Endothelial cell of umbilical vein (primary cell): ENCODE data around the gene RPL10A.

ENCODE experiments used
- CTCF ChIP-seq, 2 donors: IDR thresholded peaks; 1 replicate in 1 of 2; 2 replicates in 1 of 2; pipeline ENCODE4 v1.5.1; 2011; ENCODE audit warnings: low read length in 2 of 2, mild to moderate bottlenecking in 2 of 2, moderate library complexity in 2 of 2, control low read depth in 1 of 2, inconsistent platforms in 1 of 2, low read depth in 1 of 2; ENCODE audit not compliant: insufficient read depth in 1 of 2; ENCODE audit errors: extremely low read depth in 1 of 2
- EZH2 ChIP-seq: IDR thresholded peaks from 2 replicates; pipeline ENCODE4 v1.6.1; 2012; ENCODE audit warnings: borderline replicate concordance, low read depth, mild to moderate bottlenecking, moderate library complexity, low read length, inconsistent platforms; ENCODE audit not compliant: severe bottlenecking
- FOS ChIP-seq: IDR thresholded peaks from 2 replicates; pipeline ENCODE4 v1.6.1; 2011; ENCODE audit warnings: mild to moderate bottlenecking, low read length, moderate library complexity, borderline replicate concordance; ENCODE audit not compliant: insufficient read depth
- GATA2 ChIP-seq: IDR thresholded peaks from 2 replicates; pipeline ENCODE4 v1.7.0; 2011; ENCODE audit warnings: low read depth, mild to moderate bottlenecking, moderate library complexity, mixed read lengths, low read length; ENCODE audit not compliant: insufficient read length, insufficient read depth
- JUN ChIP-seq: IDR thresholded peaks from 2 replicates; pipeline ENCODE4 v1.6.1; 2011; ENCODE audit warnings: borderline replicate concordance, low read depth; ENCODE audit not compliant: insufficient read length, insufficient read depth
- MAX ChIP-seq: IDR thresholded peaks from 2 replicates; pipeline ENCODE4 v1.6.1; 2011; ENCODE audit not compliant: insufficient read depth, insufficient read length
- MYC ChIP-seq: IDR thresholded peaks from one replicate; pipeline ENCODE4 v1.6.1; 2011; ENCODE audit warnings: mild to moderate bottlenecking, low read depth, low read length
- POLR2A ChIP-seq: IDR thresholded peaks from 2 replicates; pipeline ENCODE4 v1.6.1; 2012; ENCODE audit warnings: low read depth, mild to moderate bottlenecking, control low read depth, low read length
- POLR2AphosphoS5 ChIP-seq: IDR thresholded peaks from 2 replicates; pipeline ENCODE4 v1.6.1; 2012; ENCODE audit warnings: low read depth, mild to moderate bottlenecking, control low read depth, low read length, moderate library complexity; ENCODE audit not compliant: insufficient read depth

- no peak for TF ChIP-seq CTCF (IDR thresholded peaks at IDR 0.05; ENCODE audit: extremely low read depth in 1 of 2, insufficient read depth in 1 of 2, low read depth in 1 of 2, low read length in 2 of 2)
- no peak for TF ChIP-seq POLR2A
- TF ChIP-seq POLR2AphosphoS5: no peak
- TF ChIP-seq JUN: no peak
- TF ChIP-seq EZH2: no peak
- TF ChIP-seq MAX: no peak
- no peak for TF ChIP-seq GATA2
- no peak for TF ChIP-seq MYC
- TF ChIP-seq FOS: no peak
These were observed 31.2 kb downstream of the RPL10A start for GRCh38 chr6:35499372-35499771.
